Peyer's patch (tissue), 4 donors: ENCODE data around the gene HEXD.

Source experiments
- CTCF ChIP-seq, 6 experiments: fragments of 450-650 bp in 4 of 6; fragments of 200-600 bp in 2 of 6; sonication (generic) in 1 of 6; IDR thresholded peaks; one replicate each; pipeline ENCODE4 v1.5.1; 2017 to 2019; ENCODE audit warnings: antibody characterized with exemption in 6 of 6, mild to moderate bottlenecking in 3 of 6, moderate library complexity in 1 of 6
- POLR2A ChIP-seq, 2 donors: fragments of 450-650 bp; IDR thresholded peaks; one replicate each; pipeline ENCODE4 v1.5.1; 2017; ENCODE audit warnings: antibody characterized with exemption in 2 of 2, mild to moderate bottlenecking in 2 of 2, moderate library complexity in 2 of 2

DNA sequence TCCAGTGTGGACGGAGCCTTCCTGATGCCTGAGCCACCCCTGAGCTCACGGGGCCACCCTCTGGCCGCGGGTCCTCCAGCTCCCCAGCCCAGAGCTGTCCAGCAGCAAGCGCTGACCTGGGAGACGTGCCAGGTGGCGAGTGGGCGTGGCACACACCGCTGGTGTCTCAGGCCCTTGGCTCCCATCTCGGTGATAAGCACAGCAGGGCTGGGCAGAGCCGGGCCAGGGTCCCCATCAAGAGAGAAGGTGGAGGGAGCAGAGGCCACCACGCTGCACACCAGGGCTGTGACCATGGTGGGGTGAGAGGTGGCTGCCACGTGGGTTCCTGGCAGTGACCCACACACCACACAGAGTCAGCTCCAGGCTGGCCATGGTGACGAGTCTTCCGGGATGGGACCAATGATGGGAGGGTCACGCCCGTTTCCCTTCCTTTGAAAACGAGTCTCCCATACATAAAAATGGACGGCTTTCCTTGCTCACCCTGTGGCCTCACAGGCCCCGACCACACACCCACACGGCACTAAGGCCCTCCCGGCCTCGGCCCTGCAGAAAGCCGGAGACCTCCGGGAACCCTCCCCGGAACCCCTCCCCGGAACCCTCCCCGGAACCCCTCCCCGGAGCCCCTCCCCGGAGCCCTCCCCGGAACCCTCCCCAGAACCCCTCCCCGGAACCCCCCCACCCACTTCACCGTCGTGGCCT is 29.8 kb upstream of the HEXD start:
- no peak for TF ChIP-seq CTCF (IDR thresholded peaks at IDR 0.05)
- TF ChIP-seq POLR2A (IDR thresholded peaks at IDR 0.05), result no peak
